ENCODE measurements around the gene PCDHGA5.
A peak's percentile ranks its signal among the peaks of the same experiment; 100 is the strongest.
"Not testable (repeated sequence)": the region's sequence is repeated elsewhere in the genome, so short reads cannot be mapped to it uniquely, and the experiment has no call there.

The PCDHGA5 gene

GRCh38 chr5:141388661-141389060 is 24.7 kb downstream of the PCDHGA5 start:
- no peak for DNase-seq

- no peak for DNase-seq
Measured at GRCh38 chr5:141389153-141390042, 25.4 kb downstream of the PCDHGA5 start.

GRCh38 chr5:141392429-141393198 is 28.7 kb downstream of the PCDHGA5 start, which contains the start of gene PCDHGA8:
Gene PCDHGA8, plus strand, starts transcription at chr5:141392633. Its CDS starts 181 bp downstream, at chr5:141392814.
- no peak for DNase-seq

GRCh38 chr5:141393267-141393666 is 29.3 kb downstream of the PCDHGA5 start:
- DNase-seq: no peak

- not testable (repeated sequence) for DNase-seq
Measured at GRCh38 chr5:141394401-141395187, 30.6 kb downstream of the PCDHGA5 start.

GRCh38 chr5:141397756-141398551 is 34.0 kb downstream of the PCDHGA5 start, which contains the start of gene PCDHGB5:
Gene PCDHGB5, plus strand, starts transcription at chr5:141397947. Its CDS starts 181 bp downstream, at chr5:141398128.
- DNase-seq: peak; percentile 60

GRCh38 chr5:141398608-141399007 is 34.6 kb downstream of the PCDHGA5 start:
- no peak for DNase-seq

GRCh38 chr5:141399555-141400258 is 35.7 kb downstream of the PCDHGA5 start:
- DNase-seq: no peak

- DNase-seq: peak; percentile 37
Measured at GRCh38 chr5:141402553-141403243, 38.7 kb downstream of the PCDHGA5 start, which contains the start of gene PCDHGA9. Gene PCDHGA9, plus strand, starts transcription at chr5:141402778. Its CDS starts 175 bp downstream, at chr5:141402953.

GRCh38 chr5:141403387-141403786 is 39.4 kb downstream of the PCDHGA5 start:
- no peak for DNase-seq

- DNase-seq: peak; percentile 64
Measured at GRCh38 chr5:141407790-141408505, 44.0 kb downstream of the PCDHGA5 start, which contains the start of gene PCDHGB6. Gene PCDHGB6, plus strand, starts transcription at chr5:141408021. Its CDS starts 182 bp downstream, at chr5:141408203.

GRCh38 chr5:141409598-141410306 is 45.8 kb downstream of the PCDHGA5 start:
- DNase-seq: no peak

- no peak for DNase-seq
Measured at GRCh38 chr5:141411575-141411974, 47.6 kb downstream of the PCDHGA5 start.

GRCh38 chr5:141412854-141413539 is 49.0 kb downstream of the PCDHGA5 start, which contains the start of gene PCDHGA10:
Gene PCDHGA10, plus strand, starts transcription at chr5:141412987. Its CDS starts 189 bp downstream, at chr5:141413176.
- peak; percentile 65 for DNase-seq

- DNase-seq: no peak
Measured at GRCh38 chr5:141413540-141414069, 49.6 kb downstream of the PCDHGA5 start.

GRCh38 chr5:141414548-141415274 is 50.7 kb downstream of the PCDHGA5 start:
- DNase-seq: not testable (repeated sequence)

- not testable (repeated sequence) for DNase-seq
Measured at GRCh38 chr5:141415275-141415618, 51.3 kb downstream of the PCDHGA5 start.

All from stimulated activated CD4-positive, alpha-beta T cell treated with anti-CD3 and anti-CD28 coated beads, Interleukin-15, amount 100 ng/mL, for 24 hours (primary cell).